Right ventricle myocardium inferior (tissue), 1 donor: Measurements from ENCODE around the gene ALDH3B1. TPM values are rescaled to one million over a fixed set of nuclear protein-coding genes. Genes with fewer than 3 reads are reported as not detected.
"Not testable (repeated sequence)": the region's sequence is repeated elsewhere in the genome, so short reads cannot be mapped to it uniquely, and the experiment has no call there.

Experiments
- ATAC-seq: fragments of 200-7000 bp; cut with Tn5 transposase; one replicate; pipeline ENCODE4 v1.9.1; 2020; ENCODE audit warnings: mild to moderate bottlenecking, moderate library complexity
- DNase-seq: peaks from one replicate; pipeline ENCODE4 v3.0.0; 2021; ENCODE audit errors: missing footprints
- intact Hi-C: fragments of 100-400 bp; cut with DNase I; formaldehyde crosslinking; loops from one replicate; pipeline ENCODE4 v1.11.0; 2022
- total RNA-seq: library from RNA; stranded (reverse); fragmentation: NEBNext Ultra II Directional; extraction: Animal tissue kit (Norgen Biotek cat#: 25700); gene quantifications from one replicate; pipeline ENCODE4 v1.2.1, GENCODE V29; 2021
- donor health status: DM: no; HTN: yes; CAD: no; lungs with severe emphysema.

The ALDH3B1 gene
- total RNA-seq, 1 donor from 2014 or later, result 3.5 TPM

DNA sequence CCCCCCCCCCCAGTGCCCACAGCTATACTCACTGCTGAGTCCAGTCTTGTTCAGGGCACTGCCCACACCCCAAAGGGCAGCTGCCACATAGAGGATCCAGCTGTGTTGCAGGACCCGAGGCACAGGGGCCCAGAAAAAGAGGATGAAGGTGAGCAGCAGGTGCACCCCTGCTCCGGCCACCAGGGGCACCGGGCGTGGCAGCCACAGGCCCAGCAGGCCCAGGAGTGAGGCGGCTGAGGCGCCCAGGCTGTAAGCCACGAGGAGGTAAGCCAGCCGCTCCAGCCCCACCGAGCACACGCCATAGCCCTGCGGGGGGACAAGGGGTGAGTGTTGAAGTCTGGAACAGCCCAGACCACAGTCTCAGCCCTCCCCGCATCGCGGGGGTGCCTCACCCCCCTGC lies 14.5 kb upstream of the ALDH3B1 start:
- DNase-seq, intact Hi-C loops, ATAC-seq: not testable (repeated sequence)

DNA sequence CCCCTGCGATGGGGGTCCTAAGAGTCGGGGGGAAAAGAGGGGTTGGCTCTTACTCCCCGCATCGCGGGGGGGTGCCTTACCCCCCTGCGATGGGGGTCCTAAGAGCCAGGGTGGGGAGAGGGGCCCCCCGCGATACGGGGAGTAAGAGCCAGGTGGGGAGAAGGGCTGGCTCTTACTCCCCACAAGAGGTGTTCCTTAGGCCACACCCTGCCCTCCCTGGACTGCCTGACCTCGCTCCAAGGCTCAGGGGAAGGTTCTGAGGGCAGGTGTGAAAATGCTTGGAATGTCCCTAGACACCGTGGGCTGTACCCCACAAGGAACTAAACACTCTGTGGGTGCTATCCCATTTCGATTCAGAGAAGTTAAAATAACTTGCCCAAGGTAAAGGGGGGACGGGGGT lies 14.1 kb upstream of the ALDH3B1 start:
- ATAC-seq, result no peak
- no peak for DNase-seq
- intact Hi-C loops, result no loop called here

DNA sequence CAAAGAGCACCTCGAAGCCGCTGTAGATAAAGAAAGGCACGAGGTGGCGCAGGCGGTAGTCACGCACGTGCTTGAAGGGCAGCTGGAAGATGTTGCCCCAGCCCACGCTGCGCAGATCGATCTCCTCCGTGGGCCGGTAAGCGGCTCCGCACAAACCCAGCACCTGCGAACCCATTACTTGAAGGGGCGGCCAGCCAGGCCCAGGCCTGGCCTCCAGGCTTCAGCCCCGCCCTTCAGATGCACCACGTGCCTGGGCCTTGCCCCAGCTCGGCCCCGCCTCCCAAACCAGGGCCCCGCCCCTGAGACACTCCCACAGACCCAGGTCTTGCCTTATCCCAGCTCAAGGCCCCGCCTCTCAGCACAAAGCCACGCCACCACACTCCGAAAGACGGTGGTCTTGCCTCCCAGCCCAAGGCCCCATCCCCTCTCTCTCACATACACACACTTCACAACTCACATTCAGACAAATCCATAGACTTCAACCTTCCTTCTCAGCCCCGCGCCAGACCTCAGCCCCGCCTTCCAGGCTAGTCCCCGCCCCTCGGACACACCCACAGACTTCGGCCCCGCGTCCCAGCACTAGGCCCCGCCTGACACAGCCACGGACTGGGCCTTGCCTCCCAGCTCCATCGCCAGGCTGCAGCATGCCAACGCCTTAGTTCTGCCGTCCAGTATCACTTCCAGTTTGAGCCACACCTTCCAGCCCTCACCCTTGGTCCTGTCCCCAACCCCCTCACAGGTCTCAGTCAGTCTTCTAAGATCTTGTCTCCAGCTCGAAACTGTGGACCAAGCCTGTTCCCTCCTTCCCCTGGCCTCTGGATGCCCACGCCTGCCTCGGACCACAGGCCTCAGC lies 13.3 kb upstream of the ALDH3B1 start:
- ATAC-seq (peak; percentile 87), DNase-seq (peak; percentile 88)
- intact Hi-C loops, result no loop called here

DNA sequence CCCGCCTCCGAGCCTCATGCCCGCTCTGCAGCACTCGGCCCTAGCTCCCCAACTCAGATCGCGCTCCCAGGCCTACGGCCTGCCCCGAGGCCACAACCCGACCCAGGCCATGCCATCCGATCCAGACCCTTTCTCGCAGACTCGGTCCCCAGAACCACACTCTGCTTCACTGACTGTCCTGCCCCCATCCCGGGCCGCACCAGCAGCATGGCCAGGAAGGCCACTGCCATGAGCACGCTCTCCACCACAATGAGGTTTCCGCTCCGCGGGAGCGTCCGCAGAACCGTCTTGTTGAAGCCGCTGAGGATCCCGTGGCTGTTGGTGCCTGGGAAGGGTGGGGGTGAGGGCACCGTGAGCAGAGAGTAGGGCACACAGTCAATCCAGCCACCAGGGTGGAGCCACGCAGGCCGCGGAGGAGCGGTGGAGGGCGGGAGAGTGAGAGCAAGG lies 12.6 kb upstream of the ALDH3B1 start:
- intact Hi-C loops, result no loop called here
- no peak for ATAC-seq
- no peak for DNase-seq

DNA sequence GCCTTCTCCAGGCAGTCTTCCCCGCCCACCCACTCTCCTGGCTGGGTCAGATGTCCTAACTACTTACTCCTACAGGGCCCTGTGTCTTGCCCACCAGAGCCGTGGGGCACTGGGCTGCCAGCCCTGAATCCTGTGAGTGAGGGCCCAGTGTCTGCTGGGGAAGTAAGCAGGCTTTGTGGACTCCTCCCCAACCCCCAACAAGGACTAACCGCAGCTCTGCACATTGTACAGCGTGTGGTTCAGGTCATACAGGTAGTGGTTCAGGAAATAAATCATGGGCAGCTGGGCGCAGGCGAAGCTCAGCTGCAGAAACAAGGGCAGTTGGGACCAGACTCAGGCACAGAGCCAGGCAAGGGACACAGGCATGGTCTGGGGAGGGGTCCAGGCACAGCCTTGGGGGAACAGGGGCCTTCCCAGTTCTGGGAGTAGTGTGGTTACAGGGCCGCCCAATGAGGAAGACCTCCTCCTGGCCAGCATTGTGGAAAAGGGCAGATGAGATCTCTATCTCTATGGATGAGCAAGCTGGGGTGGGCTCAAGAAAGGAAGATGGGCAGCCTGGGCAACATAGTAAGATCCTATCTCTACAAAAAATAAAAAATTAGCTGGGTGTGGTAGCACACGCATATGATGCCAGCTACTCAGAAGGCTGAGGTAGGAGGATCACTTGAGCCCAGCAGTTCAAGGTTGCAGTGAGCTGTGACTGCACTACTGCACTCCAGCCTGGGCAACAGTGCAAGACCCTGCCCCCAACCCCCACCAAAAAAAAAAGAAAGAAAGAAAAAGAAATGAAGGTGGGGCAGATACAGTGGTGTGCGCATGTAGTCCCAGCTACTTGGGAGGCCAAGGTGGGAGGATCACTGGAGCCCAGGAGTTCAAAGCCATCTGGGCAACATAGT lies 11.7 kb upstream of the ALDH3B1 start:
- intact Hi-C loops, result no loop called here
- DNase-seq (no peak), ATAC-seq (no peak)

DNA sequence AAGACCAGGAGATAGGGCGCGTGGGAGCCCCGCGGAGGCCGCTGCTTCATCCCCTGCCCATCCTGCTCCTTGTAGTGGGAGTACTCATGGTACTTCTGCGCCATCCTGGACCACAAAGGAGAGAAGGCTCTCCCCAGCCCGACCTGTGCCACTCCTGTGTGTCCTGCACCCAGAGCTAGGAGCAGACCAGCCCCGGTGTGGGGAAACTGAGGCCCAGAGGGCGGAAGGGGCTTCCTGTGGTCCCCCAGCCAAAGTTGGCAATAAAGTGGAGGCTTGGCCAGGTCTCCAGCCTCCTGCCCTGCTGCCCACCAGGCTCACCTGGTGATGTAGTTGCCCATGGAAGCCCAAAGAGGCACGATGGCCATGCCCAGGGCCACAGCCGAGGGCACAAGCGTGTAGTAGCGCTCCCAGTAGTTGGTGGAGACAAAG lies 10.9 kb upstream of the ALDH3B1 start:
- intact Hi-C loops, result no loop called here
- DNase-seq (no peak), ATAC-seq (no peak)

DNA sequence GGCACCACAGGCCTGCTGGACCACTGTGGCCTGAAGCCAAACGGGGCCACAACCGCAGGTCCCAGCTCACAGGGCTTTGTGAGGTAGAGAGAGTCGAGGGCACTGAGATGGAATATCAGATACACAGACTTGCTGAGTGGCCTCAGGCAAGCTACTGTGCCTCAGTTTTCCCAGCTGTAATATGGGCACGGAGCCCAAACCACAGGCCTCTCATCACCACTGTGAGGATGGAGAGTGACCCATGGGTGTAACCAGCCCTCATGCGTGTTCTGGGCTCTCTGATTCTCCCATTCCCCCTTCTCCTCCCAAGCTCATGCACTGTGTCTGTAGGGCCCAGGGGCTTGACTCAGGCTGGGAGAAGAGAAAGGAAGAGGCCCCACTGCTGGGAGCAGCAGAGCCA lies 10.4 kb upstream of the ALDH3B1 start:
- intact Hi-C loops, result no loop called here
- DNase-seq (no peak), ATAC-seq (no peak)

DNA sequence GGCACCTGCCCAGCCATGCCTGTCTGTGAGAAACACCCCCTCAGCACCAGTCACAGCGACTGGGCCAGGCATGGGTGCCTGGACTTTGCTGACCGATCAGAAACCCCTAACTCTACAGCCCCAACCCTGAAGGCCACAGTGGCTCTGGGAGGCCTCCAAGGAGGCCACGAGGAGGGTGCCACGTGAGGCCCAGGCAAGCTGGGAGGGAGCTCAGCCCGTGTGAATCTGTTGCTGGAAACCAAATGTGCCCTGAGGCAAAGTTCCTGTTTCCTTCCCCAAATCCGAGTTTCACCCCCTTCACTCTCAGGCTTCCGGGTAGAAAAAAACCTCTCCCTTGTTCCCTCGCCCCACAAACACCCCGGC lies 7.6 kb upstream of the ALDH3B1 start:
- DNase-seq (no peak), ATAC-seq (peak; percentile 15)
- intact Hi-C loops, result no loop called here

DNA sequence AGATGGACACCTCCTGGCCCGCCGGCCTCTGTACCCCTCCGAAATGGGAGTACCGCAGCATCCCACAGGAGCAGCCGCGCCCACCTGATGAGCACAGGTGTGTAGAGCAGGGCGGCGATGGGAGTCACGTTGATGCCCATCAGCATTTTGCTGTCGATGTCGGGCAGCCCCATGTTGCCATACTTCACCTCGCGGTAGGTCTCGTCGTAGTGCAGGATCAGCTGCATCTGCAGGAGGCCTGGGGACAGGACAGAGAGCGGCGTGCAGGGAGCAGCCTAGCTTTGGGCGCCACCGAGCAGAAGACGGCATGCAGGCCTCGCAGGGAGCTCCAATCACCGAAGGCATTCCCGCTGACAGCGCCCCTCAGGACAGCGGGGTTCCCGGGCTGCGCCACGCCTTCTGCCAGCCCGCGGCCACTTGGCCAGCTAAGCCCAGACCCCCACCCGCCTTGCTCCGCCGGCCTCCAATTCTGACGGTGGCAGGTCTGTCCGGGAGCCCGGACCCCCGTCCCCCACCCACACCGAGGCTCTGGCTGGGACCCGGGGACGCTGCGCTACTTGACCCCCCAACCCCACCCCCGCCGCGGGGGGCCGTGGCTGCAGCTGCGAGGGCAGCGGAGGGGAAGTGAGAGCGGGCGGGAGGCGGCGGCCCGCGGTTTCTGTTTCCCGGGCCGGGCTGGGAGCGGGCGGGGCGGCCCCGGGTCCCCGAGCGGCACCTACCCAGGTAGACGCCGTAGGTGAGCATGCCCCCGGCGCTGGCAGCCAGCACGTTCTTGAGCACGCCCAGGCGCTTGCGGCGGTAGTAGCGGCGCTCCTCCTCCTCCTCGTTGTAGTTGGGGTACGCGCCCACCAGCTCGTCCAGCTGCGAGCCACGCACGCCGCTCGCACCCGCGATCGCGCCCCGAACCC lies 6.9 kb upstream of the ALDH3B1 start:
- intact Hi-C loops, result no loop called here
- DNase-seq (peak; percentile 82), ATAC-seq (peak; percentile 16)

DNA sequence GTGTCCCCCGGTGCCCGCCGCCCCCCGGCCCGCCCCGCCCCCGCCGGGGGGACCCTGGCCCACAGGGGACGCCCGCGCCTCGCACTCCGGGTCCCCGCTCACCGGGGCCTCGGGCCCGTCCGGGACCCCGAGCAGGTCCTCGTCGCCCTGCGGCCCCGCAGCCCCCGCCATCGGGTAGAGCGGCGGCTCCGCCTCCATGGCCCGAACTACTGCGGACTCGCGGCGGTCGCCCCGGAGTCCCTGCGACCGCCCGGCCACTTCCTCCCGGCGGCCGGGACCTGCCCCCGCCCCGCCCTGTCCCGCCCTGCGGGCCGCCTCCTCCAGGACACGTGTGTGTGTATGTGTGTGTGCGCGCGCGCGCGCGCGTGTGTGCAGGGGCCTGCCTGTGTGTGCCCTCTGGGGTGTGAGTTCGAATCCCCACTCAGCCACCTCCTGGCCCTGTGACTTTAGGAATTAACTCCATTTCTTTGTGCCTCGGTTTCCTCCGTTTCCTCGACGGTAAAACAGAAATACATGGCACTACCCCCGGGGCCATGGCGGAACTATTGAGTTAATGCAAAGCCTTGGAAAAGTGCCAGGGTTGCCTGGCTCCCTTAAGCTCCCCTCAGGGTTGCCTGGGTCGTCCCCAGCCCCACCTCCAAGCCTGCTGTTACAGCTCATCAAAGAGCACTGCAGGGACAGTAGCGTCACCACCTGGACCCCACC lies 6.1 kb upstream of the ALDH3B1 start, which contains the start of gene UNC93B1:
Gene UNC93B1, minus strand, starts transcription at position 252 of the 705 bp plus-strand sequence. Its CDS starts 54 bp downstream, at position 198.
- ATAC-seq, result peak; percentile 93
- intact Hi-C loops, result no loop called here
- peak; percentile 98 for DNase-seq

DNA sequence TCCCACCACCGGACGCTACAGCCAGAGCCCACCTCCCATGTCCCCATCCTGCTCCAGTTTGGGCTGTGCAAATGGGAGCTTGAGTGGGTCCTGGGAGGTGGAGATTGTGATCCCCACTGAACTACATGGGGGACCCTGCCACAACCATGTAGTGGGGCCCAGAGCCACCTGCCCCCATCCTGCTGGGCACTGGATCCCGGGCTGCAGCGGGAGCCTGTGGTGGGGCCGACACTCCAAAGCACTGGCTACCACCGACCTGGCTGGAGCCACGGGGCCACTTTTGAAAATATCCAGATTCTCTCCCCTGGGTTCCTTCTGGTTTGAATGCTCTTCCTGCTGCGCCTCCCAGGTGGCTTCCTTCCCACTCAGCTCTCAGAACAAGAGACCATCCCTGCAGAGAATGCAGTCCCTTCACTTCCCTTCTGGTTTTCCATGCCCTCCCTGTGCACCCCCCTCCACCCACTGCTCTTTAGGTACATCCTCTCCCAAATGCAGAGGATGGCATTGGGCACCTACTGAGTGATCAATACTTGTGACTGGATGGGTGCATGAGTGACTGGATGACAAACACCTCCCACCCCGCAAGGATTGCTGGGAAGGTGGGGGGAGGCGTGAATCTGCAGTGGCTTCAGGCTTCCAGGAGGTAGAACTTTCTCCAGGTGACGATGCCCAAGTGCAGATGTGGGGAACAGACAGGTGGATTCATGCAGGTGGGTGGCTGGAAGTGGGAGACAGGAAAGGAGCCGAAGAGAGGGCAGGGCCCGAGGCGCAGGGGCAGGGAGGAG lies 5.4 kb upstream of the ALDH3B1 start:
- DNase-seq (no peak), ATAC-seq (no peak)
- intact Hi-C loops, result no loop called here

DNA sequence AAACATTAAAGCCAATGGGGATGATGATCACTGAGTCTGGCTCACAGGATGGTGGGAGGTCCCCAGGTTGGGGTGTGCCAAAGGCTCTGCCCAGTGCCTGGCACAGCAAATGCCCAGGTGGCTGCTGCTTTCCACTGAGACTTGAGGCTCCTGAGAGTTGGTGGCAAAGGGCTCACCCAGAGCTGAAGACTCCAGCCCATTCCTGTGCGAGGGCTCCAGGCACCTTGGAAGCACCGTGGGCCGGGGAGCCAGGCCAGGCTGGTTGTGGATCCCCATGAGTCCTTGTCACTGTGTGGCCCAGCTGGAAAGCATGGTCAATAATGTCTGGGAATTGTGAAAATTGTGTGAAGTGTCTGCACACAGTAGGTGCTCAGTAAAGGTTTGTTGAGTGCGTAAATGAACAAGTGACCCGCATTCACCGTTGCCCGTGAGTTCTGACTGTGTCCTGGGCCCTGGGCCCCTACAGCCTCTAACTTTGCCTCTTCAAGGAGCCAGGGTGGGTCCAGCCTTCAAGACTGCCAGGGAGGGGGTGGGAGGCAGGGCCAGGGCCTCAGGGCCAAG lies 3.4 kb upstream of the ALDH3B1 start:
- DNase-seq (no peak), ATAC-seq (no peak)

DNA sequence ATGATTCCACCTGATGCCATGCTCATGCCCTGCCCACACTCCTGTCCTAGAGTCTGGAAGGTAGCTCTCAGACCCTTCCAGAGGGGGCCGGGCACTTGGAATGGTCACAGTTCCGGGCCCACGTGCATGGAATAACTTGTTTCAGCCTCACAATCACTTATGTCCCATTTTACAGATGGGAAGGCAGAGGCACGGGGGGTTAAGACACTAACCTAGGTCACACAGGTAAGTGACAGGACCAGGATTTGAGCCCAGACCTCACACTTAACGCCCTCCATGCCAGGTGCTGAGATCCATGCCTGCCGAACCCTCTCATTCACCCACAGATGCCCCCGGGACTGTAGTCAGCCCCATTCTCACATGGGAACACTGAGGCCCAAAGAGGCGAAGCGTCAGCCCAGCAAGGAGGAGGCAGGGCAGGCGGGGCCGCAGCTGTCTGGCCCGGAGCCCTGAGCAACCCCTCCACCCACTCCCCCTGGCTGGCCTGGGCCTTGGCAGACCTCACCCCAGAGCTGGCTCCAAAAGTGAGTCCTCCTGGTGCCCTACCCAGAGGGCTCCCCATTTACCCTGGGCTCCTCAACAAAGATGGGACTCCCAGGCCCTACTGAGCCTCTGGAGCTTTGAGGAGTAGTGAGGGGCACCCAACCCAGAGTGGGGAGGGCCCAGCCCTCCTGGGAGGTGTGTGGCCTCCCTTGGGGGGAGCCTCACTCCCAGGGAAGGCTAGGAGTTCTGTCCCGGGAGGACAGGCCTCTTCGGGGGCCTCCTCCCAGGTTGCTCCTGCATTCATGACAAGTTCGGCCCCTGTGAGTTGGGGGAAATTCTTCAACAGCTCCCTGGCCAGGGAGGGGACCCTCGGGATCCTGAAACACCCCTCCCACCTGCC lies 2.4 kb upstream of the ALDH3B1 start:
- no peak for DNase-seq
- ATAC-seq, result no peak
- intact Hi-C loops, result no loop called here

More for the DNA sequence above, 3.4 kb upstream of the ALDH3B1 start:
- intact Hi-C loops, result no loop called here

DNA sequence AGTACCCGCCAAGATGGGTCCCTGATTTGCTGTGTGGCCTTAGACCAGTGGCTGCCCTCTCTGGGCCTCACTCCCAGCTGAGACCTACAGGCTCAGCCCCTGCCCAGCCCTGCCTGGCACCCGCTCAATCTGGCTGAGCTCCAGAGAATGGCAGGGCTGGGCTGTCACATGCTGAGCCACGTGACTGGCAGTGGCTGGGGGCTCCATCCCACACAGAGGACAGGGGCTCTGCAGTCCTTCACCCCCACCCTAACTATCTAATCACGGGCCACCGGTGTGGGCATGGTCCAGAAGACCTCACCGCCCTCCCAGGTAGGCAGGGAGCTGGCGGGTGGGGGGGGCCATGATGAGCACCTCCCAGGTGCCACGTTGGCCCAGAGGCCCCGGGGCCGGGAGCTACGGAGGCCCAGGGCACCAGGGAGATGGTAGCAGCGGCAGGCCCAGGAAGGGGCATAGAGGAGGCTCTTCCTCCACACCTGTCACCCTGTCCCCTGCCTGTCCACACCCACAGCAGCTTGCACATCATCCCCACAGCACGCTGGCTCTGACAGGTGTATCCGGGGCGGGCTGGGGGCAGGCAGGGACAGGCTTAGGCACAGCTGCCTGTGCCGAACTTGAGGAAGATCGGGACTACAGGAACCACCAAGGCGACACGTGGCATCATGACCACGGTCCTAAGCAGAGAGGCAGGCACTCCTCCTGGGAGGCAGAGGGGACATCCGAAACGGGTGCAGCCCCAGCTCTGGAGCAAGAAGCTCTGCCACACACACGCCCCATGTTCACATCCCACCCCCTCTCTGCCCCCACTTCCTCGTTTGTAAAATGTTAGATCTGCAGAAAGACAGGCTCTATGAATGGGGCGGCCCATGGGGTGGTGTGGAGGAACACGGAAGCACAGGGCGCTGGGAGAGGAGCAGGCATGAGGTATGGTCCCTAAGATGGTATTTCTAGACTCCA lies 1.5 kb upstream of the ALDH3B1 start:
- intact Hi-C loops, result no loop called here
- ATAC-seq, result no peak
- no peak for DNase-seq
